Fibroblast of gingiva (primary cell): ENCODE results near the gene GTF2A2.
A peak's percentile ranks its signal among the peaks of the same experiment; 100 is the strongest.
"Not testable (repeated sequence)": the region's sequence is repeated elsewhere in the genome, so short reads cannot be mapped to it uniquely, and the experiment has no call there.

Experiments used
- DNase-seq: peaks from one replicate; pipeline ENCODE4 v3.0.0-alpha.2; 2011; ENCODE audit warnings: low read depth

The GTF2A2 gene

DNA sequence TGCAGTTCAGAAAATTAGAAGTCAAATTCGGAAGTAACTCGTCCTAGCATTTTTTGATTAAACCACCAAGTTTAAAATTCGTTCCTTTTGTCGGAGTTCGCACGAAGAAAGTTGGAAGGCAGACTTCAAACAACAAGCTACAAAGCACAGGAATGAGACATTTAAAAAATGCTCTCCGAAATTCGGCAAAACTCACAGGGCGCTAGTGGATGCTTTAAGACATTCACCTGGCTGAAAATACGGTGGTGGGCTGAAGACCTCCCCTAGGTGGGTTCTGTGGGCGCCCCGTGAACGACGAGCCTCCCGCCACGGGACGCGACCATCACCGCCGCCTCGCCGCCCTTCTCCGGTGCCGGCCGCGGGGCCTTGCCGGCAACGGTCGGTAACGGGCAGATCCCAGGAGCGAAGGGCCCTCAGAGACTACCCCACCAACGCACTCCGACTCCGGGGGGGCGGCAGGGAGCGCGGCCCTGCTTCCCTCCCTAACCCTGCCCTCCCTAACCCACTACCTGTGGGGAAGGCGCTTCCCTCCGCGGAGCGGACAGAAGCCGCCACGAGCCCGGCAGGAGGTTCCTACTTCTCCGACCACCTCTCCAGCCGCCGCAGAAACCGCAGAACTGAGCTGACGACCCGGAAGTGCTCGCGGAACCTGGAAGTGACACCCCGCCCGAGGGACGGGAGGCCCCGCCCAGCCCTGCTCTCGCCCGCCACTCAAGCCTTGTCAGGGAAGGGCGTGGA lies at the start of gene GTF2A2:
Gene GTF2A2, minus strand, starts transcription at position 619 of the 738 bp plus-strand sequence. CDS start 5,238 bp downstream, outside the sequence.
- DNase-seq: peak; percentile 91

DNA sequence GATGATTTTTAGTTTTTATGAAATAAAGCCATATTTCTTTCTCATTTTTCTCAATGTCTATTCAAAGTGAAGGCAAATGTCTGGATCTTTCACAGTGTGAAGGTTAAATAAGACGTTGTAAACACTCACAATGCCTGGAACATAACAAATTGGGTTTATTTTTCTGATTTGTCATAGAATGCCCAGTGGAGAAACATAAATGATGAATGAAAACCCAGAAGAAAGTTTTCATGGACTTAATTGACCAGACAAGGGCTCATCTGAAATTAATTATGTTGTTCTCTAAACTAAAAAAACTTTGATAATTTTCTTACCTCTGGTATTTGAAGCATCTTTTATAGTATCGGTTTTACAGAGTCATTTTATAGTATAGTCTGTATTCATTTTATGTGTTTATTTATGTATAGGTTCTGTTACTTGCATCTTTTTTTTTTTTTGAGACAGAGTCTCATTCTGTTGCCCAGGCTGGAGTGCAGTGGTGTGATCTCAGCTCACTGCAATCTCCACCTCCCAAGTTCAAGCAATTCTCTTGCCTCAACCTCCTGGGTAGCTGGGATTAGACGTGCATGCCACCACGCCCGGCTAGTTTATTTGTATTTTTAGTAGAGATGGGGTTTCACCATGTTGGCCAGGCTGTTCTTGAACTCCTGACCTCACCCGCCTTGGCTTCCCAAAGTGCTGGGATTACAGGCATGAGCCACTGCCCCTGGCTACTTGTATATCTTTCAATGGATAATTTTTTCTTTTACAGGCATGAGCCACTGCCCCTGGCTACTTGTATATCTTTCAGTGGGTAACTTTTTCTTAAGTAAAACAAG lies 46.9 kb upstream of the GTF2A2 start:
- DNase-seq: peak; percentile 65

- no peak for DNase-seq
These were observed 45.0 kb upstream of the GTF2A2 start for GRCh38 chr15:59702351-59702750.

DNA sequence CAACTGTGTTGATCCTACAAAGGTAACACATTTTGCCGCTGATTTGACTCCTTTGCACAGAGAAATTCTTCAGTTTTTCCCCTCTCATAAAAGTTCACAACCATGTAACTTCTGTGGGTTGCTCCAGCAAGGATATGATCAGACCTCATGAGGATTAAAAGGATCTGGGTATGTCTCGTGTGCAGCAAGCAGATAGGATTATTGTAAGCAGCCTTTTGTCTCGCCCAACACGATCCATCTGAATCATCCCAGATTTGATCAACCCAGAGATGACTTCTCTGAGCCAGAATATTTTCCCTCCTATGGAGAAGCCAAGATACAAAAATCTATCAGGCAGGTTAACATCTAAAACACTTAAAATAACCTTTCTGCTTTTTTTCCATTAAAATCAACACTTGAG lies 44.6 kb upstream of the GTF2A2 start:
- DNase-seq: no peak

DNA sequence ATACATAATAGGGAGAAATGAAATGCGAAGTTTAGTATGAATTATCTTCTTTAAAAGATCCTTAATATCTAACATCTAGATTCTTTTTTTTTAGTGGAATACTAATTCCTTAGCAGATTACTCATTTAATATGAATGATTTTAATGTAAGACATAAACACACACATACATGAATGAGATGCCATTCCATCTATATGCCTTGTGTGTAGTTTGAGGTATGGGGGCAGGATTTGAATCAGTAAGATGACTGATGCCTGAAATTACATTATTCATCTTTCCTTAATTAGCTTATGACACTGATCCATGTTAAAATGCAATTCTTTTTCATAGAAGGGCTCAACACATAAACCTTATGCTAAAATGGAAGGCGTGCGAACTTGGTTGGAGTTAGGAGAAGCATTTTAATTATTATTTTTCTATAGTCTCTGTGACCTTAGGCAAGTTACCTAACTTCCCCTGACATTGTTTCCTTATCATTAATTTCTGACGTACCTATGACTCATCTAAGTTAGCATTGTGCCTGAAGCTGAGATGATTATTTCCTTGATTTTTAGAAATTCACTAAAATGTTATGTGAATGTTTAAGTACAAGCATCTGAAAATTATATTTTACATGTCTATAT lies 42.6 kb upstream of the GTF2A2 start:
- no peak for DNase-seq

GRCh38 chr15:59698065-59698464 lies 40.8 kb upstream of the GTF2A2 start:
- not testable (repeated sequence) for DNase-seq

DNA sequence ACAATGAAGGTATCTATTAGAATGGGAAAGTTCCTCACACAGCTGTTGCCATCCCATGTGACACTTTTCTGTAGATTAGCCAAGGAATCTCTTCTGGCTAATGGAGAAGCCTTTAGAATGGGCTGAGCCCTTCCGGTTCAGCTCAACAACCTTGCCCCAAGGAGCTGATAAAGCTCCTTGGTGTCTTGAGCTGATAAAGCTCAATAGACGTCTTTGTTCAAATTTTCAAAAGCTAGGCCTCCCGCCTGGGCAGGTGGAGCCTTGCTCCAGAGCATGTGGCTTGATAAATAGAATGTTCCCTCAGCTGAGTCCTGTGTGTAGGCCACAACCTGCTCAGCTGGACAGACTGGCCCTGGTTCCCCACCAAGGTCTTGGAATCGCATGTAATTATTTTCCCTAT lies 39.0 kb upstream of the GTF2A2 start:
- no peak for DNase-seq

GRCh38 chr15:59694779-59695178 lies 37.5 kb upstream of the GTF2A2 start:
- no peak for DNase-seq

- DNase-seq: peak; percentile 39
These were observed 34.0 kb upstream of the GTF2A2 start for GRCh38 chr15:59691194-59691805.

DNA sequence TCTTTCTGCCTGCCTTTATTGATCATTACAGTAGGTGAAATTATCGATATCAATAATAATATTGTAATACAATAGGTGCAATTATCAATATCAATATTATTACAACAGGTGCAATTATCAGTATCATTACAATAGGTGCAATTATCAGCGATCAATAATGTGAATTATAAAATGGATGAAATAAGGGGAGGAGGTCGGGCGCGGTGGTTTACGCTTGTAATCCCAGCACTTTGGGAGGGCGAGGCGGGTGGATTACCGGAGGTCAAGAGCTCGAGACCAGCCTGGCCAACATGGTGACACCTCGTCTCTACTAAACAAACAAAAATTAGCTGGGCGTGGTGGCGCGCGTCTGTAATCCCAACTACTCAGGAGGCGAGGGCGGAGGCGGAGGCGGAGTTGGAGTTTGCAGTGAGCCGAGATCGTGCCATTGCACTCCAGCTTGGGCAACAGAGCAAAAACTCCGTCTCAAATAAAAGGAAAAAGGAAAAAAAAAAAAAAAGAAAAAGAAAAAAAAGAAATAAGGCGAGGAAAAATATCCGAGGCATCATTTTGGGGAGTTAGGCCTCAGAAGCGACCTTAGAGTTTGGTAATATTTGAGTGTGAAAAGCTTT lies 32.4 kb upstream of the GTF2A2 start:
- DNase-seq: peak; percentile 70

- DNase-seq: peak; percentile 98
These were observed 31.7 kb upstream of the GTF2A2 start, which contains the start of gene BNIP2 for GRCh38 chr15:59688782-59689625. BNIP2 (minus strand) TSS chr15:59689320; CDS start chr15:59682457, 6,863 bp downstream.

- DNase-seq: peak; percentile 80
These were observed 31.1 kb upstream of the GTF2A2 start for GRCh38 chr15:59688423-59688781.

DNA sequence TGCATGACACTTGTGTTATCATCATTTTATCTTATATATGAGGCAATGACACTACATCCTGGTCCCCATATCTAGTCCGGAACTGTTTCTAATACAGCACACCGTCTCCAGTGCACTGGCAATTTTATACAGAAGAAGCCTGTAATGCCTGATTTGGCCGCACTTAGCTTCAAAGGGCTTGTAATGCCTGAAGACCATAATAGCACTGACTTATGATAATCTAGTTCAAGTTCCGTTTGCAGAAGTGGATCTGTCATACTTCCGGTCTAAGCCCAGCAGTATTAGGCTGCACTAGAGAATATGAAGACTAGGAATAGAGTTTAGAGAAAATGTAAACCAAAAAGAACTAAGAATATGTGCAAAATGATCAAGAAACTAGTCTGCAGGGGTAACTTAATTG lies 30.5 kb upstream of the GTF2A2 start:
- no peak for DNase-seq

DNA sequence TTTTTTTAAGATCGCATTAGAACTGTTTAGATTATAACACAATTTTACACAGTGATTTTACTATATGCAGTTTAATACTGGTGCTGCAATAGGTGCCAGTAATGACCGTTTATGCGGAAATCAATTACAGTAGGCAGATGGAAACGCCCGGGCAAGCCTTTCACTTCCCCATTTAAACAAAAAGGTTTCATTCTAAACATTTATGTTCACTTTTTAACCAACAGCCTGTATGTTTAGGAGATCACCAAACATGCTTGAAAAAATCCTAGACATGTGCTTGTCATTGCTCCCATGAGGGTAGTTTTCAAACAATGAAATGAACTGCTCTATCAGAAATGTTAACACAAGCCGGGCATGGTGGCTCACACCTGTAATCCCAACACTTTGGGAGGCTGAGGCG lies 29.1 kb upstream of the GTF2A2 start:
- no peak for DNase-seq

GRCh38 chr15:59685737-59686297 lies 28.5 kb upstream of the GTF2A2 start:
- DNase-seq: peak; percentile 84

DNA sequence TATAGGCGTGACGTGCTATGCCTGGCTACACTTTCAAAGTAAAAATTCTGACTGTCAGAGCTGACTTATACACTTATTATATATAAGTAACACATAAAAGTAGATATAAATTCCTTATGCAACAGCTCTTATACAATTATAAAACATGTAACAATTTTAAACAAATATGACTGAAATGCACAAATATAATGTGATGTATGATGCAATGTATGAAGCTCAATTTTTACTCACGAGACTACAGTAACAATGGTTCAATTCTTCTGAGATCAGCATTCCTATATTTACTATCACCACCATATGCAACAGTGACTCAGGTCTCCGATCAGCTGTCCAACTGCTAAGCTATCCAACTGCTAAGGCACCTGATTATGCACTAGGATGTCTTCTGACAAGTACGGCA lies 23.6 kb upstream of the GTF2A2 start:
- no peak for DNase-seq

GRCh38 chr15:59680346-59680745 lies 23.0 kb upstream of the GTF2A2 start:
- DNase-seq: no peak

GRCh38 chr15:59678620-59679019 lies 21.3 kb upstream of the GTF2A2 start:
- DNase-seq: no peak

DNA sequence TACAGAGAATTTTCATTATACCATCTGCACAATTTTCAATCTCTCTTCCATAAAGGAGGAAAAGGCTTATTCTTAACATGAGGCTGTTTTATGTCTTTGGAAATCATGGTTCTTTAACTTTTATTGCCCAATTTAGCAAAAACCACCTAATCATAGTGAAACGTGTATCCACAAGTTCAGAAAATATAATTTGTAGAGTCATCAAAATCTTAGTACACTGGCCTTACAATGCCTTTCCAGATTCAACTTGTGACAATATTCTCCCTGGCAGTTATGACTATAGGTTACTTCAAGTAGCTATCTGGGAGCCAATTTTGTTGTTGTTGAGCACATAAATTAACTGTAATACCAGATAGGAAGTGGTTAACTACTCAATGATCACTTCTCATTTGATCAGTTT lies 20.9 kb upstream of the GTF2A2 start:
- no peak for DNase-seq

- no peak for DNase-seq
These were observed 19.2 kb upstream of the GTF2A2 start for GRCh38 chr15:59676565-59676964.
